LHCN-M2 (cell line): ENCODE measurements around the gene MKRN1. TPM values are rescaled to one million over a fixed set of nuclear protein-coding genes. Genes with fewer than 3 reads are reported as not detected.
"Not testable (repeated sequence)": the region's sequence is repeated elsewhere in the genome, so short reads cannot be mapped to it uniquely, and the experiment has no call there.

Experiments used
- DNase-seq: peaks from one replicate; pipeline ENCODE4 v3.0.0-alpha.2; 2012; ENCODE audit warnings: low read depth
- total RNA-seq: library from RNA; depleted of rRNA; stranded (reverse); fragments of >200 nt; gene quantifications from 2 replicates; pipeline ENCODE4 v1.2.3, GENCODE V29; 2014; rRNA removed

The MKRN1 gene
- total RNA-seq, 1 experiment from 2014 or later = 56.4 TPM

GRCh38 chr7:140440593-140440992 is 38.7 kb downstream of the MKRN1 start:
- no peak for DNase-seq

- DNase-seq = no peak
These were observed 39.9 kb downstream of the MKRN1 start for GRCh38 chr7:140439359-140439758.

GRCh38 chr7:140435252-140435895 is 43.9 kb downstream of the MKRN1 start:
- no peak for DNase-seq

GRCh38 chr7:140433396-140433795 is 45.9 kb downstream of the MKRN1 start:
- DNase-seq = no peak

GRCh38 chr7:140426130-140426529 is 53.2 kb downstream of the MKRN1 start:
- DNase-seq = no peak

- no peak for DNase-seq
These were observed 53.6 kb downstream of the MKRN1 start for GRCh38 chr7:140425718-140426117.

GRCh38 chr7:140423501-140423900 is 55.8 kb downstream of the MKRN1 start:
- DNase-seq = no peak

GRCh38 chr7:140421521-140421920 is 57.8 kb downstream of the MKRN1 start:
- no peak for DNase-seq

GRCh38 chr7:140418653-140419052 is 60.7 kb downstream of the MKRN1 start:
- no peak for DNase-seq

GRCh38 chr7:140418156-140418472 is 61.2 kb downstream of the MKRN1 start:
- not testable (repeated sequence) for DNase-seq

- DNase-seq = no peak
These were observed 61.7 kb downstream of the MKRN1 start for GRCh38 chr7:140417456-140418155.

- DNase-seq = no peak
These were observed 62.7 kb downstream of the MKRN1 start for GRCh38 chr7:140416560-140416959.

GRCh38 chr7:140415816-140416215 is 63.5 kb downstream of the MKRN1 start:
- DNase-seq = not testable (repeated sequence)

GRCh38 chr7:140415361-140415760 is 63.9 kb downstream of the MKRN1 start:
- no peak for DNase-seq

GRCh38 chr7:140404565-140405065 is 74.7 kb downstream of the MKRN1 start:
- DNase-seq = no peak

- no peak for DNase-seq
These were observed 75.3 kb downstream of the MKRN1 start, which contains the start of gene RAB19 for GRCh38 chr7:140403878-140404564. TSS of gene RAB19 (plus strand) at chr7:140404058. CDS start at chr7:140407647, 3,589 bp downstream.

Other genes starting within 250 kb of the MKRN1 start
- gene SLC37A3, start 81.0 kb downstream of the MKRN1 start, total RNA-seq = 40.2 and 47.6 TPM in 2 replicates
- not detected in 2 replicates for gene RAB19, start 75.4 kb downstream of the MKRN1 start, total RNA-seq
- not detected in 2 replicates for gene DENND2A, start 161.3 kb upstream of the MKRN1 start, total RNA-seq
- gene ADCK2, start 193.4 kb upstream of the MKRN1 start, total RNA-seq = 20.6 and 20.8 TPM in 2 replicates
- gene NDUFB2, start 217.2 kb upstream of the MKRN1 start, total RNA-seq = 488 and 554 TPM in 2 replicates